ENCODE data around the gene GCDH. TPM values are rescaled to one million over a fixed set of nuclear protein-coding genes. Genes with fewer than 3 reads are reported as not detected.
"Not testable (repeated sequence)": the region's sequence is repeated elsewhere in the genome, so short reads cannot be mapped to it uniquely, and the experiment has no call there.

Gene GCDH
- total RNA-seq, 1 donor from 2014 or later: 9.1 TPM

DNA sequence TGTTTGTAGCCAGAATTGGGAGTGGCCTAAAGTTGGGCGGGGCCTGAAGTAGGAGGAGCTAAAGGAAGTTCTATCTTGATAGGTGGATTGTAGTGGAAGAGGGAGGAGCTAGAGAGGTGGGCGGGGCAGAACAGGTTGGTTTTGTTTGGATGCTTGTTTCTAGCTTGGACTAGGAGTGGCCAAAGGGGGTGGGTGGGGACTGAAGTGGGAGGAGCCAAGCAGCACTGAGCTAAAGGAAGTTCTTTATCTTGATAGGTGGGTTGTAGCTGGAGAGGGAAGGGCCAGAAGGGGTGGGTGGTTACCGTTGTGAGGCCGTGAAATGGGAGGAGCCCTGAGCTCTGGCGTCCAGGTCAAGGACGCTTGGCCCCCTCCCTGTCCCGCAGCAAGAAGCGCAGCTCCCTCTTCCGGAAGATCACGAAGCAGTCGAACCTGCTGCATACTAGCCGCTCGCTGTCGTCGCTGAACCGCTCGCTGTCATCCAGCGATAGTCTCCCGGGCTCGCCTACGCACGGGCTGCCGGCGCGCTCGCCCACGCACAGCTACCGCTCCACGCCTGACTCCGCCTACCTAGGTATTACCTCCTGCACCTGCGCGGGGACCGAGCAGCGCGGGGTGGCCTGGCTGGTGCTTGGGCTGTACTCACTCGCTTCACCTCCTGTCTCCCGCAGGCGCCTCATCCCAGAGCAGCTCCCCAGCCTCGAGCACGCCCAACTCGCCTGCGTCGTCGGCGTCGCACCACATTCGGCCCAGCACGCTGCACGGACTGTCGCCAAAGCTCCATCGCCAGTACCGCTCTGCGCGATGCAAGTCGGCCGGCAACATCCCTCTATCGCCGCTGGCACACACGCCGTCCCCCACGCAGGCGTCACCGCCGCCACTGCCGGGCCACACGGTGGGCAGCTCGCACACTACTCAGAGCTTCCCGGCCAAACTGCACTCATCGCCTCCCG, 17.7 kb upstream of the GCDH start:
- no peak for DNase-seq (ENCODE audit: low spot score)

DNA sequence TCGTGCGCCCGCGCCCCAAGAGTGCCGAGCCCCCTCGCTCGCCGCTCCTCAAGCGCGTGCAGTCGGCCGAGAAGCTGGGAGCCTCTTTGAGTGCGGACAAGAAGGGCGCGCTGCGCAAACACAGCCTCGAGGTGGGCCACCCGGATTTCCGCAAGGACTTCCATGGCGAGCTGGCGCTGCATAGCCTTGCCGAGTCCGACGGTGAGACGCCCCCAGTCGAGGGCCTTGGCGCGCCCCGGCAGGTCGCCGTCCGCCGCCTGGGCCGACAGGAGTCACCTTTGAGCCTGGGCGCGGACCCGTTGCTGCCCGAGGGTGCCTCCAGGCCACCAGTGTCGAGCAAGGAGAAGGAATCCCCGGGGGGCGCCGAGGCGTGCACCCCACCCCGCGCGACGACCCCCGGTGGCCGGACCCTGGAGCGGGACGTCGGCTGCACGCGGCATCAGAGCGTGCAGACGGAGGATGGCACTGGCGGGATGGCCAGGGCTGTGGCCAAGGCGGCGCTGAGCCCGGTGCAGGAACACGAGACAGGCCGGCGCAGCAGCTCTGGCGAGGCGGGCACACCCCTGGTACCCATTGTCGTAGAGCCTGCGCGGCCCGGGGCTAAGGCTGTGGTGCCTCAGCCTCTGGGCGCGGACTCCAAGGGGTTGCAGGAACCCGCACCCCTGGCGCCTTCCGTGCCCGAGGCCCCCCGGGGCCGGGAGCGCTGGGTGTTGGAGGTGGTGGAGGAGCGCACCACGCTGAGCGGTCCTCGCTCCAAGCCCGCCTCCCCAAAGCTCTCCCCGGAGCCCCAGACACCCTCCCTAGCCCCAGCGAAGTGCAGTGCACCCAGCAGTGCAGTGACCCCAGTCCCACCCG, 16.8 kb upstream of the GCDH start:
- no peak for DNase-seq (ENCODE audit: low spot score)

DNA sequence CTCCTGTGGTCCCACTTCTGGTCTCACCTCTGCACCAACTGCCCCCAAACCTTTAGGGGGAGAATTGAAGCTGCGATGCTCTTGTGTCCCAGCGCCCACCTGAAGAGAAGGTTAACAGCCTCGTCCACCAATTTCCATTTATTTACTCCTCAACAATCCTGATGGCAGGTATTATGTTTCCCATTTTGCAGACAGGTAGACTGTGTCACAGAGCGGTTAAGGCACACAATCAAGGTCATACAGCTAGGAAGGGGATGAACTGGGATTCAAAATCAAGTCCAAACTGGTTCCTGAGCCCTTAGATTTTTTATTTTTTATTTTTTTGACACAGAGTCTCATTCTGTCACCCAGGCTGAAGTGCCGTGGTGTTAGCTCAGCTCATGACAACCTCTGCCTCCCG, 15.9 kb upstream of the GCDH start:
- no peak for DNase-seq (ENCODE audit: low spot score)

DNA sequence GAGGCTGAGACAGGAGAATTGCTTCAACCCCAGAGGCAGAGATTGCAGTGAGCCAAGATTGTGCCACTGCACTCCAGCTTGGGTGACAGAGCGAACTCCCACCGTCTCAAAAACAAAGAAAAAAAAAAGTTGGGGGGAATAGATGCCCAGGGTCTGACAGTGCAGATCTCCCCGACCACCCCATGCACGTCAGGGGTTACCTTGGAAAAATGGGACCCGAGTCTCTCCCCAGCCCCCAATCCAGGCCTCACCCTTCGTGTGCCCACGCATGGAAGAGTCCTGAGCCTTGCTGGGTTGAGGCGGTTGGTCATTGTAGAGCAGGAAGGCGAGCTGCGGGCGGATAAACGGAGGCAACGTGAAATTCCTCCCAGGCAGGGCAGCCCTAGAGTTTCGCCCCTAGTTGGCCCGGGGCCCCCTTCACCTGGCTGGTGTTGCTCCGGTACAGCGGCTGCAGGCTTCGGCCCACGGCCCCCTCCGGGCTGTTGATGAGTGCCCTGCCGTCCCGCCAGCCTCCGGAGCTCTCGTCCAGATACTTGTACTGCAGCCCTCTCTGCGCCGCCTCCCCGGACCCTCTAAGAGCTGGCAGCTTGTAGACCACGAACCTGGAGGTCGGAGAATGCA, 10.3 kb upstream of the GCDH start:
- DNase-seq (ENCODE audit: low spot score): no peak

DNA sequence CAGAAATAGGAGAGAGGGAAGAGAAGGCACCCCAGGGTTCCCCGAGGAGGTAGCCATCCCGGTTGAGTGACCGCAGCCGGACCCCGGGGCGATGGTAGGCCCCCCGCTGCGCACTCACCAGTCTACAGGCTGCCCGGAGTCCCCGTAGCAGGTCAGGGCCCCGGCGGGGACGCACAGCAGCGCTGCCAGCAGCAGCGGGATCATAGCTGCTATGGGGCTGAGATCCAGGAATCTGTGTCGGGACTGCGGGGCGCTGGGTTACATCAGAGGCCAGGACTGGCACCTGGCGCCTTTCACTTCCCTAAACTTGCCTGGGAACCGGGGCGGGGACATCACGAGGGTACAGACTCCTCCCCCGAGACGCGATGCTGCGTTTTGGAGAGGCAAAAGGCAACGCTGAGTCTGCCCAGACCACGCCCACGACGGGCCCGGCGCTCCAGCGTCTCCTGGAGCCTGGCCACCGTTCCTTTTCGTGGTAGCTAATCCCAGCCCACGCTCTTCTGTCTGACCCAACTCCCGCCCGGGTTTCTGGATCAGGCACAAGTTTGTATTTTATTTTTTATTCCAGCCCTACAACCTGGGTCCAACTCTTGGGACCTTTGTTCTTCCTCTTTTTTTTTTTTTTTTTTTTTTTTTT, 9.7 kb upstream of the GCDH start, which contains the start of gene DNASE2:
Gene DNASE2 (minus strand): TSS at position 278 of the 637 bp plus-strand sequence. CDS start 74 bp downstream, at position 204.
- DNase-seq (ENCODE audit: low spot score): peak; percentile 94

DNA sequence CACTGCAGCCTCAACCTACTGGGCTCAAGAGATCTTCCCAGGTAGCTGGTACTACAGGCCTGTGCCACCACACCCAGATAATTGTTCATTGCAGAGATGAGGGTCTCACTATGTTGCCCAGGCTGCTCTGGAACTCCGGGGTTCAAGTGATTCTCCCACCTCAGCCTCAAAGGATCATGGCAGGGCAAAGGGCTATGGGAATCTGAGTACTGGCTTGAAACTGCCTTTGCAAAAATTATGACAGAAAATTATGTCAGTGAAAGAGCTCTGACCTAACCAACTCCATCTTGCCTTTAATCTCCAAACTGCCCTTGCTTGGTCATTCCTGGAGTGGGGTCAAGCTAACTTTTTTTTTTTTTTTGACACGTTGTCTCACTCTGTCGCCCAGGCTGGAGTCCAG, 8.4 kb upstream of the GCDH start:
- DNase-seq (ENCODE audit: low spot score): no peak

DNA sequence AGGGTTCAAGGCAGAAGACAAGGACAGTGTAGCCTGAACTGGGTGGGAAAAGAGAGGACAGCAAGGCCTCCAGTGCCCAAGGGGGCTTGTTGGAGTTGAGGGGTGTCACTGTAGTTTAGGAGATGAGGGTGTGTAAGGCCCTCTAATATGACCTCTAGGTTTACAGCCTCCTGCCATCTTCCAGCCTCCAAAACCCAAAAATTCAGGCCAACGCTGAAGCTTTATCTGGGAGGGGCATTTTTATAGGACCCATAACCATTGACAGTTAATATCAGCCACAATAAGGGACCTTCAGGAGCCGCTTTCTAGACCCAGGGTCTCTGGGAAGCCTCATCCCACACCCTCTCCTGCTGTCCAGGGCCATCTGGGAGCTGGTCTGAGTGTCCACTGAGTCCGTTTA, 6.8 kb upstream of the GCDH start:
- no peak for DNase-seq (ENCODE audit: low spot score)

DNA sequence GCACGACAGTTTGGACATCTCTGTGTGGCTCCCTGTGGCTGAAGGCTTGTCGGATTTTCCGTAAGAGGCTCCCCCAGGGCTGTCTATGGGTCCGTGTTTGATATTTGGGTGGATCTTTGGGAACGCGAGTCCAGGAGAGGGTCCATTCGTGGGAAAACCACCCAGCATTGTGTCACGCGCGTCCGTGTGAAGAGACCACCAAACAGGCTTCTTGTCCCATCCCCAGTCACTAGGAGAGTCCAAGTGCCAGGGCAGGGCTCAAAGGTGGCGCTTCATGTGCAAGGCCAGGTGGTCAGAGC, 6.4 kb upstream of the GCDH start:
- no peak for DNase-seq (ENCODE audit: low spot score)

DNA sequence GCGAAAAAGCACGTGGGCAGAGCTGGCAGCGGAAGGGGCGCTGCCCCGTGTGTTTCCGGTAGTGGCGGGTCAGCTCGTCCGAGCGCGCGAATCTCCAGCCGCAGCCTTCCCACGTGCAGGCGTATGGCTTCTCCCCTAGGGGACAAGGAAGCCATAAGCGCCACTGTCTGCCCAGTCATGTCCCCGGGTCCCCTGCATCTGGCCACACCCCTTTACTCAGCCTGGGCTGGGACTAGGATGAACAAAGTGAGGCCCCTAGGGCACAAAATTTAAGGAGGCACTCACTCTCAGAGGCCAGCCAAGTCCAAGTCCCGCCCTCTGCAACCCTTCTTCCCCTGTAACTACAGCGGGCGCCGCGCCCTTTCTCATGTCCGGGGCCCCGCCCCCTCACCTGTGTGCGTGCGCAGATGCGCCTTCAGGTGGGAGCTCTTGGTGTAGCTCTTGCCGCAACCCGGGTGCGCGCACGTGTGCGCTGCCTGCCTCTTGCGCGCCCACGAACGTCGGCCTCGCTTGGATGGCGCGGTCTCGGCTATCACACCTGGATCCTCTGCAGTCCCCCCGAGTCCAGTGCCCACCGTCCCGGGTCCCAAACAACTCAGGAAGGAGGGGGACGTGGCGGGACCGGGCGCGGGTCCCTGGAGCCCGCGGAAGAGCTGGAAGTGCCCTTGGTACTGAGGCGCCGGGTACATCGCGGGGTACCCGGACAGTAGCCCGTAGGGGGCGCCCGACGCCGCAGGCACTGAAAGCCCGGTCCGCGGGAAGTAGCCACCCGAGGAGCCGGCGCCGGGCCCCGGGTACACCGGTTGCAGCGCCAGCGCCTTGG, 5.8 kb upstream of the GCDH start:
- no peak for DNase-seq (ENCODE audit: low spot score)

DNA sequence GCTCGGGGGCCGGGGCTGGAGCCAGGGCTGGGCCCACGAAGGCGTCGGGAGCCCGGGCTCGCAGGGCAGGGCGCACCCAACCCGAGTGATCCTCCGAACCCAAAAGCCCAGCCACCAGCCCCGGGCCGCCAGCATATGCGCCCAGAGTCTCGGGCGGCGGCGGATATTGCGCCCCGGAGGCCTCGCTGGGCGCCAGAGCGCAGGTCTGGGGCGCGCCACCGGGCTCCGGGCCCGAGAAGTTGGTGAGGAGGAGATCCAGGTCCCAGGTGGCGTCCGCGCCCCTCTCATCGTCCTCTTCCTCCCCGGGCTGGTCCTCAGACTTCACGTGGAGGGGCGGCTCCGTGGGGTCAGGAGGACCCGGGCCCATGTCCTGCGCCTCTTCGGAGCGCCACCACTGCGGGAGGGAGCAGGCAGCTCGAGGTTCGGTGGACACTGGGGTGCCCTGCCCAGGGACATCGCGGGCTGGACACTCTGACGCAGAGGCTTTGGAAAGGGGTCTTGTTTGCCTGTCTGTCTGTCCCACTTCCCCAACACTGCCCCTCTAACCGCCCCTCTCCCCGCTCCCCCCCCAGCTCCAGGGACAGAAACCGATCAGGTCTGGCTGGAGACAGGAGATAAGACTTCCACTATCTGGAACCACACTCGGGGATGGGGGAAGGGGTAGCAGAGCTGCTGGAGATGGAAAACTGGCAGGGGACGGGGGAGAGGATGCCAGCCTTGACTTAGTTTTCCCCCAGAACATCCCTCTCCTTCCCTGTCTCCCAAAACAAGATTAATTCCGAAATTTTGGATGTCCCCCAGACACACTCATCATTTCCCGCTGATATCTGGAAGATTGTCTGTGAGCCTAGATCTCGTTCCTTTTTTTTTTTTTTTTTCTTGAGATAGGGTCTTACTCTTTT, 5.0 kb upstream of the GCDH start:
- no peak for DNase-seq (ENCODE audit: low spot score)

DNA sequence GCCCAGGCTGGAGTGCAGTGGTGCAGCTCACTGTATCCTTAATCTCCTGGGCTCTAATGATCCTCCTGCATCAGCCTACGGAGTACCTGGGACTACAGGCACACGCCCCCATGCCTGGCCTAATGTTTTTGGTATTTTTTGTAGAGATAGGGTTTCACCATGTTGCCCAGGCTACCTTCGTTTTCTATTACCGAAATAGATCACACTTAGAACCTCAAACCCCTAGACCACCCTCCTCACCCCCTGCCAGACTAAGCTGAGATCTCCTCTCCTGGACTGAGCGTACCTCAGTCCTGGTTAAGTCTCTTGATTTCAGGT, 4.3 kb upstream of the GCDH start:
- no peak for DNase-seq (ENCODE audit: low spot score)

DNA sequence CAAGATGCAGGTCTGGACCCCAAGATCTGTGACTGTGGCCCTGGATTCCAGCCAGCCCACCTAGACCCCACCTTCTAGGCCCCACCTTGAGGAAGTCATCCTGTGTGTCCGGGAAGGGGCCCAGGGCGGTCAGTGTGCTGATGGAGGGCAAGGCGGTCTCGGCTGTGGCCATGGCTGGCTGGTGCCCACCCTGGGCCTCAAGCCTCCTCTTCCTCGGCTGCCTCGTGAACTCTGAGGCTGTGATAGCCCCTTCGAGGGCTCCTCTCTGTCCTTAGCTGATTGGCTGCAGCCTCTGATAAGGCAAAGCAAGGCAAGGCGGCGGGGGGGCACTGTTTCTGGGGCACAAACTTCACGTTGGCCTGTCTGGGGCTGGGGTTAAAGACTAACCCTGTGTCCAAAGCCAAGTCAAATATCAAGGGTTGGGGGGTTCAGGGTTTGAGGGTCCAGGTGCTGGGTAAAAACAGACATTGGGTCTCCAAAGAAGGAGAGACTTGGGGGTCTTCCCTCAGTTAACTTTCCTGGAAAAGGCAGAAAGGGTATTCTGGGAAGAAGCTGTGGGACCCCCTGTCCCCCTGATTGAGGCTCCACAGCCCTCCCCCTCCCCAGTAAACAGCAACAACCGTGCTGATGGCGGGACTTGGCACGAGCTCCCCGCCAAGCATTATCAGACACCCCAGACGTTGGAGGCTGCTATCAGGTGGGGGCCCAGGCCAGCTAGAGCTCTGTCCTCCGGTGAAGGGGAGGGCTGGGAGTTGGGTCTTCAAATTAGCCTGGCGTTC, 3.8 kb upstream of the GCDH start, which contains the start of gene KLF1:
Gene KLF1 (minus strand): TSS at position 233 of the 779 bp plus-strand sequence. CDS start 61 bp downstream, at position 172.
- DNase-seq (ENCODE audit: low spot score): no peak

DNA sequence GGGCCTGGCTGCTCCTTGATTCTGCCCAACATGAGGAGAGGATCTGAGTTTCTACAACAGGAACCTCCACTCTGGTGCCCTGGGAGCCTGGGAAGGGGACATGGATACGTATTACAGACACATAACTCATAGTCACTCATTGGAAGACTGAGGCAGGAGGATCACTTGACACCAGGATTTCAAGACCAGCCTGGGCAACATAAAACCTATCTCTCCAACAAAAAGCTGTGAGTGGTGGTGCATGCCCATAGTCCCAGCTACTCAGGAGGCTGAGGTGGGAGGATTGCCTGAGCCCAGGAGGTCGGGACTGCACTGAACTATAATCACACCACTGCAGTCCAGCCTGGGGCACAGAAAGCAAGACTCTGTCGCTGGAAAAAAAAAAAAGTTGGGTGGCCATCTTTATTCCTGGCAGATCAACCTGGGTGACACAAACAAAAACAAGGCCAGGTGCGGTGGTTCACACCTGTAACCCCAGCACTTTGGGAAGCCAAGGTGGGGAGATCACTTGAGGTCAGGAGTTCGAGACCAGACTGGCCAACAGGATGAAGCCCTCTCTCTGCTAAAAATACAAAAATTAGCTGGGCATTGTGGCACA, 2.9 kb upstream of the GCDH start:
- DNase-seq (ENCODE audit: low spot score): no peak

DNA sequence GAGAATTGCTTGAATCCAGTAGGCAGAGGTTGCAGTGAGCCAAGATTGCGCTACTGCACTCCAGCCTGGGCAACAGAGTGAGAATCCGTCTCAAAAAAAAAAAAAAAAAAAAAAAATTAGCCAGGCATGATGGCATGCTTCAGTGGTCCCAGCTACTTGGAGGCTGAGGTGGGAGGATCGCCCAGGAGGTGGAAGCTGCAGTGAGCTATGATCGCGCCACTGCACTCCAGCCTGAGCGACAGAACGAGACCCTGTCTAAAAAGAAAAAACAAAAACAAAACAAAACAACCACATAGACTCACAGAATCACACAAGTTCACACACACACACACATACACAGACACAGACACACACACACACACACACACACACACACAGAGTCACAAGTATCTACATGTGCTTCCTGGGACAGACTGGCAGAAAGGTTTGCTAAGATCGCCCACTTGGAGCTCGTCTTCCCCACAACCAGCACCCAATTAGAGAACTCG, 617 bp upstream of the GCDH start:
- not testable (repeated sequence) for DNase-seq (ENCODE audit: low spot score)

DNA sequence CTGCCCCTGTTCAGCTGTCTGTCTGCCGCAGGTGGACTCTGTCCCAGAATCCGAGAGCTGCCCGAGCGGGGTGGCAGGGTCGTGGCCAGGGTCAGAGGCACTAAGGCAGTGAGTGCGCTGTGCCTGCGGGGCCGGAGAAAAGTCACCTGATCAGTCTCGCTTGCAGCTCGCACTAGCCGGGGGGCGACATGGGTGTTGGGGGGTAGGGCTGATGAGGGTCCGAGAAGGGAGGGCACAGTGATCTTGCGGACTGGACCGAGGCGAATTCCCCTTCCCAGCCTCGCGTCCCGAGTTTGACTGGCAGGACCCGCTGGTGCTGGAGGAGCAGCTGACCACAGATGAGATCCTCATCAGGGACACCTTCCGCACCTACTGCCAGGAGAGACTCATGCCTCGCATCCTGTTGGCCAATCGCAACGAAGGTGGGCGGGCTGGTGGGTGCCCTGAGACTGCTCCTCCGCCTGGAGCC, 627 bp downstream of the GCDH start:
- no peak for DNase-seq (ENCODE audit: low spot score)

DNA sequence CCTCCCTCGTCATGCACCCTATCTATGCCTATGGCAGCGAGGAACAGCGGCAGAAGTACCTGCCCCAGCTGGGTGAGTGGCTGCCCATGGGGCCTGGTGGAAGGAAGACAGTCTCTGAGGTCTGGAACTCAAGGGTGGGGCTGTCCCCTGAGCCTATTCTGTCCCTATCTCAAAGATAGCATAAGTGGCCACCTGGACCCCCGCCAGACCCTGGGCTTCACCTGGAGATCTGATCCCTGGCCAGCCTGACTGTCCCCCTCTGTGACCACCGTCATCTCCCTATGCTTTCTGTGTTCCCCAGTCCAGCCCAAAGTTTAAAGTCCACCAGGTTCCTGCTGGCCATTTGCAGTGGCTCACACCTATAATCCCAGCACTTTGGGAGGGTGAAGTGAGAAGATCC, 2.6 kb downstream of the GCDH start:
- no peak for DNase-seq (ENCODE audit: low spot score)

DNA sequence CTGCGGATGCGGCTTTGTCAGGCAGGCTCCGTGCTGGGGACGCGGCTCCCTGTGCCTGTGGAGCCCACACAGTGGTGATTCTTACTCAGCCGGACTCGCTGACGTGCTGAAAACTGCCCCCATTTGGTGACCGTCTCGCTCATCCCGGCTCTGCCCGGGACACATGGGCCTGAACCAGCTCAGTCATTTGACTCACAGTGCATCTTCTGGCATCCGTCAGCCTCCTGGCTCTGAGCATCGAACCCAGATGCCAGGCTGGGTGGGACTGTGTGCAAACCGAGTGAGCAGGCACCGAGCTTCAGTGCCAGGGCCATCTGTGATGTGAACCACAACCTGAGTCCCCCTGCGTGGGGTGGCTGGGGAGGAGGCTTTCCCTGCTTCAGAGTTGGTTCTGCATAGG, 5.5 kb downstream of the GCDH start:
- no peak for DNase-seq (ENCODE audit: low spot score)

DNA sequence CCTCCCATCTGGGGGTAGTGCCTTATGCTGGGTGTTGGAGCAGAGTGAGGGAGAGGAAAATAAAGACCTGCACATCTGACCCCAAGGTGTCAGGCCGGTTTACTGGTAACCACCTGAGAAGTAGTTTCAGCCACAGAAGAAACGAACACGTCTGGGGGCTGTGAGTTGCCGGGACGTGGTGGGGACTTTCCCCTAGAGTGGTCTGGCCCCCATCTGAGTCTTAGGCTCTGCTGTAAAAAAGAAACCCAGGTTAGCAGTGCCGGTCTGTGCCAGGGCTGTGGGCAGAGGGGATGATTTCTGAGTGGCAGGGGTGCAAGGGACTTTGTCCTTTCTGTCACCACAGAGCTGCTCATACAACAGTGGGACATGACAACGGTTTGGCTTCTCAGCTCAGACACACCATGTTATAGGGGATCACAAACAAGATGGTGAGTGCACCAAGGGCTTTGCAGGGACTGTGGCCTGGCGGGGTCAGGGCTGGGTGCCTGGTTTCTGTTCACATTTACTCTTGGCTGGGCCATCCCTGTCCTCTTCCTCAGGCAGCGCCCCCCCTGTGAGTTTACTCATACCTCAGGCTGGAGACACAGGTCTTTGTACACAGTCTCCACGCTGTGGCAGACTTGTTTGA, 9.0 kb downstream of the GCDH start:
- DNase-seq (ENCODE audit: low spot score): no peak
